ENCODE results near the gene TMEM184B. TPM values are rescaled to one million over a fixed set of nuclear protein-coding genes. Genes with fewer than 3 reads are reported as not detected.

The TMEM184B gene
- total and polyA plus RNA-seq, 2 of the 8 experiments (the other 6 are each of a cell fraction or from before 2014, with no cell fraction given) = 41.6 to 81.0 TPM

DNA sequence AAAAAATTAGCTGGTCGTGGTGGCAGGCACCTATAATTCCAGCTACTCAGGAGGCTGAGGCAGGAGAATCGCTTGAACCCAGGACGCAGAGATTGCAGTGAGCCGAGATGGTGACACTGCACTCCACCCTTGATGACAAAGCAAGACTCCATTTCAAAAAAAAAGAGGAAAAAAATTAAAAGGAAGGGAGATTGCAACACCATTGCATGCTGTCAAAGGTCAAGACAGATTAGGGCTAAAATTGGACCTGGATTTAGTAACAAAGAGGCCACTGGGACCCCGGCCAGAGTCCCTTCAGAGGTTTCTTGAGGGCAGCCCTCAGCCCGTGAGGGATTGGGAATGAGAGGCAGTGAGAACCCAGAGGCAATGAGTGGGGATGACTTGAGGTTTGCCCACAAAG lies 79.2 kb downstream of the TMEM184B start:
- Histone ChIP-seq H3K79me1 (ENCODE audit: low read depth, low read length) (no peaks in the 10 kb centered on the region), H4K5ac (ENCODE audit: insufficient read length, low read depth, low read length) (no peak overlapping the region), H2AK5ac (ENCODE audit: low read depth, low read length) (no peak overlapping the region), H3K18ac (ENCODE audit: extremely low read depth, low read length) (no peak overlapping the region), H3K36me3 (ENCODE audit: control insufficient read depth in 2 of 4, insufficient read depth in 4 of 4, low read length in 3 of 4) (no peaks in the 10 kb centered on the region), H3K4me1 (replicated peaks in 1 of 4; ENCODE audit: control insufficient read depth in 3 of 4, insufficient read depth in 4 of 4, low read length in 3 of 4) (peaks cover 0 to 1% (median 0%) of the 10 kb centered on the region in 4 experiments; a peak in 1 of 7 replicates), H3K14ac (ENCODE audit: insufficient read length) (no peak overlapping the region), H4K20me1 (replicated peaks in 1 of 2; ENCODE audit: control insufficient read depth in 1 of 2, insufficient read depth in 2 of 2, low read length in 2 of 2) (no peaks in the 10 kb centered on the region), H2BK15ac (ENCODE audit: low read length) (no peak overlapping the region), H3K9me3 (ENCODE audit: insufficient read depth in 2 of 2, low read depth in 1 of 2, low read length in 1 of 2) (no peaks in the 10 kb centered on the region), H3K56ac (replicated peaks; ENCODE audit: insufficient read length, low read depth, low read length) (no peak overlapping the region), H4K91ac (replicated peaks; ENCODE audit: insufficient read length, low read length) (no peak overlapping the region), H3K4me3 (ENCODE audit: extremely low read depth in 1 of 4, insufficient read depth in 2 of 4, low read depth in 3 of 4, low read length in 4 of 4) (no peak overlapping the region), H2AFZ (ENCODE audit: low read length) (no peak overlapping the region), H3K27ac (ENCODE audit: low read depth, low read length) (no peak overlapping the region), H3K4me2 (ENCODE audit: insufficient read depth in 1 of 2, low read depth in 2 of 2, low read length in 2 of 2) (no peak overlapping the region), H3K23me2 (ENCODE audit: low read depth, low read length) (peaks cover 3% of the 10 kb centered on the region; the same call in 1 of the 2 replicates), H3K79me2 (ENCODE audit: control insufficient read depth in 1 of 2, insufficient read depth in 2 of 2, low read length in 2 of 2) (no peaks in the 10 kb centered on the region), H2BK5ac (ENCODE audit: low read depth, low read length) (no peak overlapping the region), H3K4ac (replicated peaks; ENCODE audit: insufficient read length, low read depth, low read length) (no peak overlapping the region), H2BK120ac (replicated peaks; ENCODE audit: low read depth, low read length) (no peak overlapping the region), H2BK12ac (ENCODE audit: low read depth, low read length) (no peak overlapping the region), H4K8ac (ENCODE audit: extremely low read depth, insufficient read depth, low read length) (no peak overlapping the region), H2BK20ac (ENCODE audit: low read length) (no peak overlapping the region), H3K23ac (ENCODE audit: insufficient read length) (no peak overlapping the region), H3K9ac (replicated peaks in 1 of 4; ENCODE audit: extremely low read depth in 1 of 4, low read depth in 3 of 4, low read length in 3 of 4) (no peak overlapping the region), H3K27me3 (replicated peaks in 1 of 4; ENCODE audit: control insufficient read depth in 3 of 4, extremely low read depth in 1 of 4, insufficient read depth in 3 of 4, low read length in 3 of 4) (no peaks in the 10 kb centered on the region; a peak in 3 of 7 replicates)
- FAIRE-seq (no peak), DNase-seq (ENCODE audit: low read depth in 1 of 2, low spot score in 2 of 2) (no peak)
- CTCF ChIA-PET (ENCODE audit: partially characterized antibody) = interaction anchor here (0.6 to 2.2 kb wide), 7 partner anchors 8 to 114 kb away, joined by 3 to 8 read pairs (median 3); partner anchors contain the start of gene PLA2G6
- 89% methylated on average over 5 of the region's 6 CpGs; no CpG with 5 or more reads in 1 of the 2 experiments for WGBS, 2 experiments (ENCODE audit: extremely low coverage in 1 of 2, insufficient coverage in 1 of 2, insufficient read length in 1 of 2, insufficient replicate concordance in 2 of 2, low coverage in 1 of 2, low lambda C conversion rate in 2 of 2, missing lambda C conversion rate in 1 of 2)
- POLR2A ChIA-PET (ENCODE audit: partially characterized antibody) = interaction anchor here (1.7 to 2.1 kb wide), 2 partner anchors 8 to 10 kb away, joined by 3 to 15 read pairs; partner anchors contain the start of gene MAFF
- TF ChIP-seq KDM5A (IDR thresholded peaks at IDR 0.05; ENCODE audit: low read length) (no peak), SRF (IDR thresholded peaks at IDR 0.05; ENCODE audit: low read depth, low read length) (no peak), RAD21 (IDR thresholded peaks at IDR 0.05 in 1 of 2, conservative IDR thresholded peaks at IDR 0.05 in 1 of 2; ENCODE audit: low read depth in 2 of 2, low read length in 2 of 2) (no peak), SP4 (IDR thresholded peaks at IDR 0.05; ENCODE audit: low read length) (no peak), TCF12 (IDR thresholded peaks at IDR 0.05; ENCODE audit: low read depth, low read length) (no peak), KDM4A (IDR thresholded peaks at IDR 0.05; ENCODE audit: low read depth, low read length, severe bottlenecking) (no peak), ASH2L (IDR thresholded peaks at IDR 0.05; ENCODE audit: low read length) (no peak), BCL11A (IDR thresholded peaks at IDR 0.05; ENCODE audit: low read depth in 2 of 2, low read length in 2 of 2) (no peak), ZNF274 (IDR thresholded peaks at IDR 0.05; ENCODE audit: borderline replicate concordance, extremely low read depth, low read length) (no peak)
- TF ChIP-seq, protein P1, sequence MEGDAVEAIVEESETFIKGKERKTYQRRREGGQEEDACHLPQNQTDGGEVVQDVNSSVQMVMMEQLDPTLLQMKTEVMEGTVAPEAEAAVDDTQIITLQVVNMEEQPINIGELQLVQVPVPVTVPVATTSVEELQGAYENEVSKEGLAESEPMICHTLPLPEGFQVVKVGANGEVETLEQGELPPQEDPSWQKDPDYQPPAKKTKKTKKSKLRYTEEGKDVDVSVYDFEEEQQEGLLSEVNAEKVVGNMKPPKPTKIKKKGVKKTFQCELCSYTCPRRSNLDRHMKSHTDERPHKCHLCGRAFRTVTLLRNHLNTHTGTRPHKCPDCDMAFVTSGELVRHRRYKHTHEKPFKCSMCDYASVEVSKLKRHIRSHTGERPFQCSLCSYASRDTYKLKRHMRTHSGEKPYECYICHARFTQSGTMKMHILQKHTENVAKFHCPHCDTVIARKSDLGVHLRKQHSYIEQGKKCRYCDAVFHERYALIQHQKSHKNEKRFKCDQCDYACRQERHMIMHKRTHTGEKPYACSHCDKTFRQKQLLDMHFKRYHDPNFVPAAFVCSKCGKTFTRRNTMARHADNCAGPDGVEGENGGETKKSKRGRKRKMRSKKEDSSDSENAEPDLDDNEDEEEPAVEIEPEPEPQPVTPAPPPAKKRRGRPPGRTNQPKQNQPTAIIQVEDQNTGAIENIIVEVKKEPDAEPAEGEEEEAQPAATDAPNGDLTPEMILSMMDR (IDR thresholded peaks at IDR 0.05; ENCODE audit: control extremely low read depth in 1 of 3, insufficient read depth in 1 of 3, low read depth in 1 of 3, low read length in 3 of 3) = no peak
- TF ChIP-seq, protein P2, sequence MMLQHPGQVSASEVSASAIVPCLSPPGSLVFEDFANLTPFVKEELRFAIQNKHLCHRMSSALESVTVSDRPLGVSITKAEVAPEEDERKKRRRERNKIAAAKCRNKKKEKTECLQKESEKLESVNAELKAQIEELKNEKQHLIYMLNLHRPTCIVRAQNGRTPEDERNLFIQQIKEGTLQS (IDR thresholded peaks at IDR 0.05; ENCODE audit: insufficient read depth, low read depth, low read length) = no peak
